Measurements from ENCODE around the gene NYNRIN.

GRCh38 chr14:24465805-24466204 lies 67.0 kb downstream of the NYNRIN start:
- TF ChIP-seq POLR2A (IDR thresholded peaks at IDR 0.05; ENCODE audit: low read depth, low read length) = no peak
- TF ChIP-seq CTCF (IDR thresholded peaks at IDR 0.05; ENCODE audit: extremely low read depth in 1 of 2, insufficient read depth in 1 of 2, low read depth in 1 of 2, low read length in 2 of 2) = no peak
- TF ChIP-seq MAX (IDR thresholded peaks at IDR 0.05; ENCODE audit: insufficient read depth, insufficient read length) = no peak
- no peak for TF ChIP-seq EZH2 (IDR thresholded peaks at IDR 0.05; ENCODE audit: borderline replicate concordance, low read depth, low read length, severe bottlenecking)
- TF ChIP-seq POLR2AphosphoS5 (IDR thresholded peaks at IDR 0.05; ENCODE audit: insufficient read depth, low read depth, low read length) = no peak
- no peak for TF ChIP-seq GATA2 (IDR thresholded peaks at IDR 0.05; ENCODE audit: insufficient read depth, insufficient read length, low read depth, low read length)
- no peak for TF ChIP-seq FOS (IDR thresholded peaks at IDR 0.05; ENCODE audit: borderline replicate concordance, insufficient read depth, low read length)
- TF ChIP-seq JUN (IDR thresholded peaks at IDR 0.05; ENCODE audit: borderline replicate concordance, insufficient read depth, insufficient read length, low read depth) = no peak

Measured in endothelial cell of umbilical vein (primary cell).